Neural progenitor cell (in vitro differentiated cells): ENCODE data around the gene SH3BP5. TPM values are rescaled to one million over a fixed set of nuclear protein-coding genes. Genes with fewer than 3 reads are reported as not detected.

Experiments used
- DNase-seq: peaks from one replicate; pipeline ENCODE4 v3.0.0-alpha.2; 2016; ENCODE audit warnings: low spot score
- H2AFZ ChIP-seq: fragments of 200-600 bp; sonication (generic); replicated peaks from 2 replicates; pipeline ENCODE4 v1.6.1; 2016; ENCODE audit warnings: antibody characterized with exemption
- H3F3A ChIP-seq: fragments of 200-600 bp; sonication (generic); 2 replicates; pipeline ENCODE4 v1.6.1; 2016; ENCODE audit warnings: antibody characterized with exemption, low read depth
- H3K27ac ChIP-seq: fragments of 200-600 bp; sonication (generic); 2 replicates; pipeline ENCODE4 v1.5.1; 2016; ENCODE audit warnings: mild to moderate bottlenecking
- H3K27me3 ChIP-seq: fragments of 200-600 bp; sonication (generic); 2 replicates; pipeline ENCODE4 v1.6.1; 2016; ENCODE audit warnings: mild to moderate bottlenecking, moderate library complexity
- H3K36me3 ChIP-seq: fragments of 200-600 bp; sonication (generic); 2 replicates; pipeline ENCODE4 v1.5.1; 2016
- H3K4me1 ChIP-seq: fragments of 200-600 bp; sonication (generic); 2 replicates; pipeline ENCODE4 v1.6.1; 2016; ENCODE audit warnings: mixed run types
- H3K4me2 ChIP-seq: fragments of 200-600 bp; sonication (generic); 2 replicates; pipeline ENCODE4 v1.6.1; 2016
- H3K4me3 ChIP-seq: fragments of 200-600 bp; sonication (generic); 2 replicates; pipeline ENCODE4 v1.5.1; 2016
- H3K79me2 ChIP-seq: fragments of 200-600 bp; sonication (generic); 2 replicates; pipeline ENCODE4 v1.6.1; 2016; ENCODE audit warnings: low read depth
- H3K9ac ChIP-seq: fragments of 200-600 bp; sonication (generic); 2 replicates; pipeline ENCODE4 v1.6.1; 2016
- H3K9me3 ChIP-seq: fragments of 200-600 bp; sonication (generic); 2 replicates; pipeline ENCODE4 v1.5.1; 2016; ENCODE audit warnings: low read depth
- H4K20me1 ChIP-seq: fragments of 200-600 bp; sonication (generic); 2 replicates; pipeline ENCODE4 v1.6.1; 2016; ENCODE audit warnings: low read depth
- H3K27ac Mint-ChIP-seq: 3 replicates; pipeline ENCODE4 v1.8.0; 2021; ENCODE audit warnings: mixed read lengths
- H3K27me3 Mint-ChIP-seq: 2 replicates; pipeline ENCODE4 v1.8.0; 2022; ENCODE audit warnings: low read depth, mild to moderate bottlenecking, inconsistent platforms, moderate library complexity, mixed read lengths; ENCODE audit not compliant: insufficient read depth
- H3K36me3 Mint-ChIP-seq: 3 replicates; pipeline ENCODE4 v1.8.0; 2021; ENCODE audit warnings: mixed read lengths
- H3K4me1 Mint-ChIP-seq: 3 replicates; pipeline ENCODE4 v1.8.0; 2021; ENCODE audit warnings: mixed read lengths
- H3K4me3 Mint-ChIP-seq: 3 replicates; pipeline ENCODE4 v1.8.0; 2021; ENCODE audit warnings: mild to moderate bottlenecking, moderate library complexity, mixed read lengths
- H3K9me3 Mint-ChIP-seq: 3 replicates; pipeline ENCODE4 v1.8.0; 2020; ENCODE audit warnings: mixed read lengths
- CTCF ChIP-seq: fragments of 200-600 bp; sonication (generic); IDR thresholded peaks from 2 replicates; pipeline ENCODE4 v1.5.1; 2017; ENCODE audit warnings: antibody characterized with exemption, mild to moderate bottlenecking
- EZH2 ChIP-seq: fragments of 200-600 bp; sonication (generic); IDR thresholded peaks from 2 replicates; pipeline ENCODE4 v1.6.1; 2017; ENCODE audit warnings: antibody characterized with exemption, mild to moderate bottlenecking, moderate library complexity
- EZH2phosphoT487 ChIP-seq: fragments of 200-600 bp; sonication (generic); IDR thresholded peaks from 2 replicates; pipeline ENCODE4 v1.6.1; 2017; ENCODE audit warnings: antibody characterized with exemption
- total RNA-seq: library from RNA; depleted of rRNA; stranded (reverse); fragments of >200 nt; gene quantifications from 2 replicates; pipeline ENCODE4 v1.2.3, GENCODE V29; 2015; ENCODE audit warnings: low replicate concordance

Gene SH3BP5
- total RNA-seq, 1 donor from 2014 or later: 11.2 TPM

GRCh38 chr3:15280853-15281532, 51.4 kb downstream of the SH3BP5 start:
- H3K9me3 ChIP-seq: no peaks in the 10 kb centered on the region
- no peaks in the 10 kb centered on the region for H3K36me3 ChIP-seq
- peaks cover 5% of the 10 kb centered on the region for H4K20me1 ChIP-seq
- H3K4me2 ChIP-seq: no peak overlapping the region
- Mint-ChIP-seq H3K9me3 (no peaks in the 10 kb centered on the region), H3K4me1 (peaks cover 34% of the 10 kb centered on the region), H3K36me3 (no peaks in the 10 kb centered on the region), H3K4me3 (no peak overlapping the region), H3K27me3 (peaks cover 2% of the 10 kb centered on the region), H3K27ac (no peak overlapping the region)
- H3F3A ChIP-seq: peaks cover 8% of the 10 kb centered on the region
- H3K4me3 ChIP-seq: no peak overlapping the region
- H3K79me2 ChIP-seq: no peaks in the 10 kb centered on the region
- peaks cover 33% of the 10 kb centered on the region for H3K4me1 ChIP-seq
- no peak for DNase-seq
- H3K9ac ChIP-seq: no peak overlapping the region
- no peaks in the 10 kb centered on the region for H3K27me3 ChIP-seq
- H2AFZ ChIP-seq: no peak overlapping the region
- no peak for TF ChIP-seq CTCF
- TF ChIP-seq EZH2: no peak
- TF ChIP-seq EZH2phosphoT487: no peak
- no peak overlapping the region for H3K27ac ChIP-seq

GRCh38 chr3:15279671-15280402, 52.5 kb downstream of the SH3BP5 start:
- Mint-ChIP-seq H3K4me3 (no peak overlapping the region), H3K36me3 (no peaks in the 10 kb centered on the region), H3K4me1 (peaks cover 35% of the 10 kb centered on the region), H3K27ac (peak overlapping the region; percentile 42), H3K9me3 (peaks cover under 1% of the 10 kb centered on the region), H3K27me3 (peaks cover 2% of the 10 kb centered on the region)
- no peak for DNase-seq
- no peaks in the 10 kb centered on the region for H3K9me3 ChIP-seq
- no peaks in the 10 kb centered on the region for H3K79me2 ChIP-seq
- H4K20me1 ChIP-seq: peaks cover 5% of the 10 kb centered on the region
- peaks cover 32% of the 10 kb centered on the region for H3K4me1 ChIP-seq
- H3K4me2 ChIP-seq: no peak overlapping the region
- TF ChIP-seq EZH2phosphoT487 (no peak), EZH2 (no peak), CTCF (no peak)
- no peak overlapping the region for H2AFZ ChIP-seq
- H3K9ac ChIP-seq: no peak overlapping the region
- no peaks in the 10 kb centered on the region for H3K36me3 ChIP-seq
- H3K27me3 ChIP-seq: no peaks in the 10 kb centered on the region
- H3K4me3 ChIP-seq: no peak overlapping the region
- no peak overlapping the region for H3K27ac ChIP-seq
- peaks cover 8% of the 10 kb centered on the region for H3F3A ChIP-seq

GRCh38 chr3:15279205-15279604, 53.2 kb downstream of the SH3BP5 start:
- TF ChIP-seq EZH2 (no peak), EZH2phosphoT487 (no peak), CTCF (no peak)
- Histone ChIP-seq H3K79me2 (no peaks in the 10 kb centered on the region), H3K4me3 (no peak overlapping the region), H3K9me3 (no peaks in the 10 kb centered on the region), H3K27ac (no peak overlapping the region), H3F3A (peaks cover 8% of the 10 kb centered on the region), H4K20me1 (peaks cover 5% of the 10 kb centered on the region), H3K4me2 (no peak overlapping the region), H3K36me3 (no peaks in the 10 kb centered on the region), H3K27me3 (no peaks in the 10 kb centered on the region), H3K4me1 (peaks cover 27% of the 10 kb centered on the region), H2AFZ (no peak overlapping the region), H3K9ac (no peak overlapping the region)
- H3K27ac Mint-ChIP-seq: no peak overlapping the region
- no peak for DNase-seq
- H3K4me1 Mint-ChIP-seq: peaks cover 35% of the 10 kb centered on the region
- H3K4me3 Mint-ChIP-seq: no peak overlapping the region
- peaks cover 2% of the 10 kb centered on the region for H3K9me3 Mint-ChIP-seq
- H3K27me3 Mint-ChIP-seq: peaks cover 2% of the 10 kb centered on the region
- no peaks in the 10 kb centered on the region for H3K36me3 Mint-ChIP-seq
